ENCODE results near the gene RABGAP1. TPM values are rescaled to one million over a fixed set of nuclear protein-coding genes. Genes with fewer than 3 reads are reported as not detected.

RABGAP1 gene
- total RNA-seq, 3 donors from 2014 or later (not counting 1 experiment from before 2014, with no cell fraction given): 37.4 to 49.2 (median 43.0) TPM

GRCh38 chr9:122912964-122913673 lies 27.7 kb upstream of the RABGAP1 start, which contains the start of gene ZBTB6:
ZBTB6 (minus strand) TSS chr9:122913323; CDS start chr9:122912072, 1,251 bp downstream.
- H3K4me3 Mint-ChIP-seq: peak within 1 kb of the TSS; percentile 95
- peak; percentile 42 to 88 for DNase-seq
- peak within 1 kb of the TSS; percentile 88 for H3K4me3 ChIP-seq (ENCODE audit: low read length)
- H3K27ac Mint-ChIP-seq: peak within 1 kb of the TSS; percentile 91 to 92
- H3K36me3 Mint-ChIP-seq: no peaks in the 10 kb centered on the region
- ATAC-seq: peak; percentile 87 to 93 (median 87)
- under 1% methylated on average over 35 of the region's 35 CpGs for WGBS (ENCODE audit: insufficient coverage)
- H3K9me3 ChIP-seq (ENCODE audit: control insufficient read depth, insufficient read depth, low read length): no peaks in the 10 kb centered on the region
- peaks cover 28% of the 10 kb centered on the region for H3K36me3 ChIP-seq (ENCODE audit: control insufficient read depth, insufficient read depth, low read length)
- H3K9me3 Mint-ChIP-seq: no peaks in the 10 kb centered on the region
- intact Hi-C loops (cut with micrococcal nuclease): loop anchor here (1.0 to 2.0 kb wide), 2 partner anchors 8 to 18 kb away; partner anchors contain the start of genes RC3H2 and ZBTB26
- no peaks in the 10 kb centered on the region for H3K27me3 ChIP-seq (ENCODE audit: control insufficient read depth, insufficient read depth, low read length)
- H3K4me1 ChIP-seq (ENCODE audit: control insufficient read depth, insufficient read depth, low read length): peaks cover 9% of the 10 kb centered on the region
- H3K4me1 Mint-ChIP-seq: peaks cover 28 to 31% of the 10 kb centered on the region in 2 donors
- no peaks in the 10 kb centered on the region for H3K27me3 Mint-ChIP-seq (ENCODE audit: low read depth in 2 of 2)
- TF ChIP-seq CTCF (IDR thresholded peaks at IDR 0.05): no peak
- H3K27ac ChIP-seq (ENCODE audit: low read length): peak within 1 kb of the TSS; percentile 83

- no peaks in the 10 kb centered on the region for H3K9me3 Mint-ChIP-seq
- no peak overlapping the region for H3K27ac Mint-ChIP-seq
- DNase-seq (no peak), ATAC-seq (no peak)
- Histone ChIP-seq H3K27ac (ENCODE audit: low read length) (no peak overlapping the region), H3K9me3 (ENCODE audit: control insufficient read depth, insufficient read depth, low read length) (no peaks in the 10 kb centered on the region), H3K4me1 (ENCODE audit: control insufficient read depth, insufficient read depth, low read length) (peaks cover 6% of the 10 kb centered on the region), H3K36me3 (ENCODE audit: control insufficient read depth, insufficient read depth, low read length) (peaks cover 19% of the 10 kb centered on the region), H3K27me3 (ENCODE audit: control insufficient read depth, insufficient read depth, low read length) (no peaks in the 10 kb centered on the region), H3K4me3 (ENCODE audit: low read length) (no peak overlapping the region)
- H3K36me3 Mint-ChIP-seq: peaks cover 9% of the 10 kb centered on the region
- H3K4me1 Mint-ChIP-seq: peaks cover 6 to 11% of the 10 kb centered on the region in 2 donors
- WGBS (ENCODE audit: insufficient coverage): 92% methylated on average over 2 of the region's 2 CpGs
- H3K27me3 Mint-ChIP-seq (ENCODE audit: low read depth in 2 of 2): no peaks in the 10 kb centered on the region
- intact Hi-C loops (cut with micrococcal nuclease): no loop called here
- H3K4me3 Mint-ChIP-seq: no peak overlapping the region
- no peak for TF ChIP-seq CTCF (IDR thresholded peaks at IDR 0.05)
Measured at GRCh38 chr9:122918310-122918709, 22.5 kb upstream of the RABGAP1 start.

- H3K36me3 Mint-ChIP-seq: peaks cover 9% of the 10 kb centered on the region
- WGBS (ENCODE audit: insufficient coverage): 98% methylated on average over 8 of the region's 8 CpGs
- no peak overlapping the region for H3K27ac Mint-ChIP-seq
- no peak for DNase-seq
- no peak overlapping the region for H3K4me3 Mint-ChIP-seq
- Histone ChIP-seq H3K9me3 (ENCODE audit: control insufficient read depth, insufficient read depth, low read length) (no peaks in the 10 kb centered on the region), H3K27me3 (ENCODE audit: control insufficient read depth, insufficient read depth, low read length) (no peaks in the 10 kb centered on the region), H3K4me3 (ENCODE audit: low read length) (no peak overlapping the region), H3K36me3 (ENCODE audit: control insufficient read depth, insufficient read depth, low read length) (peaks cover 18% of the 10 kb centered on the region), H3K4me1 (ENCODE audit: control insufficient read depth, insufficient read depth, low read length) (no peaks in the 10 kb centered on the region), H3K27ac (ENCODE audit: low read length) (no peak overlapping the region)
- H3K27me3 Mint-ChIP-seq (ENCODE audit: low read depth in 2 of 2): no peaks in the 10 kb centered on the region
- no peak for ATAC-seq
- peaks cover 5% of the 10 kb centered on the region in 2 donors for H3K4me1 Mint-ChIP-seq
- no peaks in the 10 kb centered on the region for H3K9me3 Mint-ChIP-seq
- intact Hi-C loops (cut with micrococcal nuclease): no loop called here
- TF ChIP-seq CTCF (IDR thresholded peaks at IDR 0.05): no peak
Measured at GRCh38 chr9:122922713-122923112, 18.1 kb upstream of the RABGAP1 start.
